CD4-positive, alpha-beta T cell treated with Interleukin-1 beta for 1 hour (primary cell): Measurements from ENCODE around the gene FAM161A.
"Not testable (repeated sequence)": the region's sequence is repeated elsewhere in the genome, so short reads cannot be mapped to it uniquely, and the experiment has no call there.

Experiments used
- DNase-seq, 2 donors: peaks; one replicate each; pipeline ENCODE4 v3.0.0-alpha.2; 2020 to 2022

FAM161A gene

GRCh38 chr2:61833971-61834370 is 19.9 kb downstream of the FAM161A start:
- DNase-seq: no peak

GRCh38 chr2:61832183-61832841 is 21.5 kb downstream of the FAM161A start:
- DNase-seq: no peak

DNA sequence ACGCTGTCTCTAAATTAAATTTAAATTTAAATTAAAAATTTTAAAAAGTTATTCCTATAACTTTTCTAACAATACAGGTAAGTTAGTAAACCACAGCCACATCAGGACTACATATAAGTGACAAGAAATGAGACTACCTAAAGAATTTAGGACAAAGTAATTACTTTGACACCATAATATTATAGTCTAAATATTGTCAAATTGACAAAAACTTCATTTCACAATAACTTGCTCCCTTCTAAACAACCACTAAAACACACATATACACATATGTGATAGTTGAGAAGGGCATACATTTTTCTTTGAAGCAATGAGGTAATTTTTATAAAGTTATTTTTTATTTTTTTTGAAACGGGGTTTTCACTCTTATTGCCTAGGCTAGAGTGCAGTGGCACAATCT is 31.6 kb downstream of the FAM161A start:
- no peak for DNase-seq

- DNase-seq: no peak
These were observed 37.1 kb downstream of the FAM161A start for GRCh38 chr2:61816480-61817355.

GRCh38 chr2:61814539-61815160 is 39.2 kb downstream of the FAM161A start:
- no peak for DNase-seq

DNA sequence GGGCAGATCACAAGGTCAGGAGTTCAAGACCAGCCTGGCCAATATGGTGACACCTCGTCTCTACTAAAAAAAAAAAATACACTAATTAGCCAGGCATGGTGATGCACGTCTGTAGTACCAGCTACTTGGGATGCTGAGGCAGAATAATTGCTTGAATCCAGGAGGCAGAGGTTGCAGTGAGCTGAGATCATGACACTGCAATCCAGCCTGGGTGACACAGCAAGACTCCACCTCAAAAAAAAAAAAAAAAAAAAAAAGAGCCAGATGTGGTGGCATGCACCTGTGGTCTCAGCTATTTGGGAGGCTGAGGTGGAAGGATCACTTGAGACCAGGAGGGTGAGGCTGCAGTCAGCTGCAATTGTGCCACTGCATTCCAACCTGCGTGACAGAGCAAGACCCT is 40.5 kb downstream of the FAM161A start:
- not testable (repeated sequence) for DNase-seq

DNA sequence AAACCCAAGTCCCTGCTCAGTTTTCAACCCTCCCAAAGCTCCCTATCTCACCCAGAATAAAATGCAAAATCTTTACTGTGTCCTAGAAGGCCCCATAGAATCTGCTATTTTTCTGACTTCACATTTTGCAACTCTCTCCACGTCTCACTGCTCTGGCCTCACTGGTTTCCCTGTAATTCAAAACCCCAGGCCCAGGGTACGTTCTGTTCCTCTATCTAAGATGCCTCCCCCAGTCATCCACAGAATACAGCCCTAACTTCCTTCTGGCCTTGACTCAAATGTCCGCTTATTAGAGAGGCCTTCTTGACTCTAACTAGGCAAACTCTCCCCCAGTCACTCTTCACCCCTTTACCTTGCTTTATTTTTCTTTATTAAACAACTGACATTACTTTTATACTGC is 42.0 kb downstream of the FAM161A start:
- no peak for DNase-seq

DNA sequence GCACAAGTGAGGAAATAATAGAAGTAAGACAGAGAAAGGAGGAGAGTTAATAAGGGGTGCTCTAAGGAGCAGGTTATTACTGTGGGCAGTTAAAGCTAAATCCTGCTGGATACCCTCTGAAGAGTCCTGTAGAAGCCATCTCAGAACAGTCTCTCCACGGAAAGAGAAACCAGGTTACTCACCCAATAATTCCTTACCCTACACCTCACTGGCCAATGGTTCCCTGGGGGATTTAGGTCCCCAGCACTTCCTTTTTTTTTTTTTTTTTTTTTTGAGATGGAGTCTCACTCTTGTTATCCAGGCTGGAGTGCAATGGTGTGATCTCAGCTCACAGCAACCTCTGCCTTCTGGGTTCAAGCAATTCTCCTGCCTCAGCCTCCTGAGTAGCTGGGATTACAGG is 43.7 kb downstream of the FAM161A start:
- DNase-seq: not testable (repeated sequence)

DNA sequence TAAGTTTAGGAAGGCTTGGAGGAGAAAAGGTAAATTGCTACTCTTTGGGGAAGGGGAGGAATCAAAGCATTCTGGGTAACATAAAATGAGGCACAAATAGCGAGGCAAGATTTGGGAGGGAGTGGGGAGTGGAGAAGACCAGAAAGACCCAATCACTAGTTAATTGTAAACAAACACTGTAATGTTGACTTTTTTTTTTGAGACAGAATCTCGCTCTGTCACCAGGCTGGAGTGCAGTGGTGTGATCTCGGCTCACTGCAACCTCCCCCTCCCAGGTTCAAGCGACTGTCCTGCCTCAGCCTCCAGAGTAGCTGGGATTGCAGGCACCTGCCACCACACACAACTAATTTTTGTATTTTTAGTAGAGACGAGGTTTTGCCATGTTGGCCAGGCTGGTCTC is 45.2 kb downstream of the FAM161A start:
- not testable (repeated sequence) for DNase-seq

GRCh38 chr2:61807036-61807757 is 46.7 kb downstream of the FAM161A start:
- no peak for DNase-seq

DNA sequence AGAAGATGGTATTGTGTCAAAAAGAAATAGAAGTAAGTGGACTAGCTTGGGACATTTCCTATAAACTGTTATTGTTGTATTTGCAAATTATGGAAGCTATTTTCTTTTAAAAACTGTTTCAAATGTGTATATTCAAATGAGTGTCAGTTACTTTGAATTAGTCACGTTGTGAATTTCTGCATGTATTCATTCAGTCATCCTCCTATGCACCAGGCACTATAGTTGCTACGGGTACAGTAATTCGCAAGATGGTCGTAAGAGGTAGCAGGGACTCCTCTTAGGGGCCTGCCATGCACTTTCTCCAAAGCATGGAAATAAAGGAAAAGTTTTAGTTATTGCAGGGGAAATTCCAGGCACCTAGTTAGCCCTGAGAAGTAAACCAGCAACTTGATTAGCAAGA is 51.3 kb downstream of the FAM161A start:
- no peak for DNase-seq

GRCh38 chr2:61799099-61799498 is 54.8 kb downstream of the FAM161A start:
- no peak for DNase-seq

GRCh38 chr2:61797446-61797845 is 56.4 kb downstream of the FAM161A start:
- DNase-seq: not testable (repeated sequence)

DNA sequence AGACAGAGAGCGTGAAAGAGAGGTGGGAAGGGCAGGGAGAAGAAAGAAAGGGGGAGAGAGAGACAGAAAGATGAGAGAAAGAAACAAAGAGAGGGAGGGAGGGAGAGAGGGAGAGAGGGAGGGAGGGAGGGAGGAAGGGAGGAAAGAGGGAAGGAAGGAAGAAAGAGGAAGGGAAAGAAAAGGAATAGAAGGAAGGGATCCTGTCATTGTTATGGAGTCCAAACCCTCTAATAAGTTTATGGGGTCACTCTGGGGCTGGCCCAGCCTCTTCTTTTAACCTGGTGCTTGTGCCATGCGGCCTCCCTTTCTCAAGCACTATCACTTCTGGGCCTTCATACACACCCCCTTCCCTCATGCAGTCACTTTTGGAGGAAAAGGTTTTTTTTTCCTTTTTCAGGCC is 58.5 kb downstream of the FAM161A start:
- no peak for DNase-seq

DNA sequence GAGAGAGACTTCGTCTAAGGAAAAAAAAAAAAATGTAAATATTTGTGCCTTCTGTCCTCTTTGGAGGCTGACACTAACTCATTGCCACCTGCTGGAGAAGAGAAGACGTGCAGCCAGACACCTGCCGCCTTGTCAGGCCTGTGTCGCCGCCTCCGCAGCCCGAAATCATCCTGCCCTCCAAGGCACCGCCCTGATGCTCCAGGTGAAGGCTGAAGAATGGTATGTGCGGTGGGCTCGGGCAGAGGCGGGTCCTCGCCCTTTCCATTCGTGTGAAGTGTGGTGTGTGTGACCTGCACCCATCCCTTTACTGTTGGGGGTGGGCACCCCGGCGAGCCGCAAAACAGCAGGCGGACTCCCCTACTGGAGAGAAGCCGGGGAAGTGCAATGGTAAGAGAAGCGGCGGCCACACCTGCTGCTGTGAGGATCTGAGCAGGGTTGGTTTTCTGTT is 60.4 kb downstream of the FAM161A start:
- peak; percentile 80 to 81 for DNase-seq

DNA sequence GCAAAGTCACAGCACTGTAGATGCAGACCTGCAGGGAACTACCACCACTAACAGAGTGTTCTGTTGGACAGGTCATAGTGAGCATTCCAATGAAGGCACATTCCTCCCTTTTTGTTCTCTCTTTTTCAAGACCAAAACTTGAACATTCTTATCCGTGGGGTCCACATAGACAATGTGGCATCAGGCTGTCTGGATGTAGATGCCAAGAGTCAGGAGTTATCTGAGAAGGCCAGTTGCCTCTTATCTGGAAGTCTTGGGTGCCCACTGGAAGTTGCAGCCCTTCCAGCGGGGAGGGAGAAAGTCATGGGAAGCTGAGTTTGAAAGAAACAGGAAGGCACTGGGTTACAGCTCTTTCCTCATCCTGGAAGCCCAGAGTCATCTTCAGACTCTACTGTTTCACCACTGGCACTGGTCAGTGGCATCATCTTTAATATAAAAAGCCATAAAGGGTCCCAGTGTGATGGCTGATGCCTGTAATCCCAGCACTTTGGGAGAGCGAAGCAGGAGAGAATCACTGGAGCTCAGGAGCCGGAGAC is 61.4 kb downstream of the FAM161A start:
- no peak for DNase-seq

GRCh38 chr2:61789807-61790602 is 63.9 kb downstream of the FAM161A start:
- no peak for DNase-seq

DNA sequence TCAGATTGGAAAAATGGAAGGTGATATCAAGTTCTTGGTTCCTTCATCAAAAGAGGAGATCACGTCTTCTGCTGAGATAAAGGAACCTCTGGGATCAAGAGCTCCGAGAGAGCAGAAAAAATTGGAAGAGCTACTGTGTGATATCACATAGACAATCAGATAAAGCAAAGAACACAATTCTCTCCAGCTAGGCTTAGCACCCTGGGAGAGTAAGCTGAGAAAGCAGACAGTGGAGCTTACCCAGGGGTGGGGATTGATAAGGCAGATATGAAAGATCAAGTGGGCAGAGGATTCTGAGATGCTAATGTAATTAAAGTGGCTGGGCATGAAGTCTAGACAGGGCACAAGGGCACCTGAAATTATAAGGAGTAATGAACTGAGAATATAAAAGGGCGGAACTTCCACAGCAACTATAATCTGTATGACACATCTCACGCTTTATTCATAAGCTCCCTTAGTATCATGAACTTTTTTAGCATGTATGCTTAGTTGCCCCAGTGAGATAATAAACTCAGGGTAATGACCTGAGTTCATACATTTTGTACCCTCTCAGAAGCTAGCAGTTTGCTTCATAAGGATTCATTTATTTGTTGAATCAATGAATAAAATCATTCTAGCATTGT is 65.8 kb downstream of the FAM161A start:
- DNase-seq: no peak

- no peak for DNase-seq
These were observed 67.0 kb downstream of the FAM161A start for GRCh38 chr2:61786876-61787275.

GRCh38 chr2:61785583-61785982 is 68.3 kb downstream of the FAM161A start:
- DNase-seq: no peak

DNA sequence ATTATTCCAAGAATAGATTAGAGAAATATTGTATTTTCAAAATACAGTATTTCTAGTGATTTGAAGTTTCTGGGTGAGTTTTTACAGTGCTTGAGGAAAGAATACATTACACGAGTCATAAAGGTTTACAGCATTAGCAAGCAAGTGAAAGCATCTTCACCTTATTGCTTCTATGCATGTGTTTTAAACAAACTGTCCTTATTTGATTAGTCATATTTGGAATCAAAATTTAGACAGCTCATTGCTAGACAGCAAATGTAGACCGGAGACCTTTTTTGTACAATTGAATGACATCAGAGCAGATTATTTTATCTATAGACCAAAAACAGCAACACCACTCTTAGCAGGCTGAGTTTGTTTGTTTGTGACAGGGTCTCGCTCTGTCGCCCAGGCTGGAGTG is 69.2 kb downstream of the FAM161A start:
- no peak for DNase-seq
